Measurements from ENCODE around the gene NOC2L.

DNA sequence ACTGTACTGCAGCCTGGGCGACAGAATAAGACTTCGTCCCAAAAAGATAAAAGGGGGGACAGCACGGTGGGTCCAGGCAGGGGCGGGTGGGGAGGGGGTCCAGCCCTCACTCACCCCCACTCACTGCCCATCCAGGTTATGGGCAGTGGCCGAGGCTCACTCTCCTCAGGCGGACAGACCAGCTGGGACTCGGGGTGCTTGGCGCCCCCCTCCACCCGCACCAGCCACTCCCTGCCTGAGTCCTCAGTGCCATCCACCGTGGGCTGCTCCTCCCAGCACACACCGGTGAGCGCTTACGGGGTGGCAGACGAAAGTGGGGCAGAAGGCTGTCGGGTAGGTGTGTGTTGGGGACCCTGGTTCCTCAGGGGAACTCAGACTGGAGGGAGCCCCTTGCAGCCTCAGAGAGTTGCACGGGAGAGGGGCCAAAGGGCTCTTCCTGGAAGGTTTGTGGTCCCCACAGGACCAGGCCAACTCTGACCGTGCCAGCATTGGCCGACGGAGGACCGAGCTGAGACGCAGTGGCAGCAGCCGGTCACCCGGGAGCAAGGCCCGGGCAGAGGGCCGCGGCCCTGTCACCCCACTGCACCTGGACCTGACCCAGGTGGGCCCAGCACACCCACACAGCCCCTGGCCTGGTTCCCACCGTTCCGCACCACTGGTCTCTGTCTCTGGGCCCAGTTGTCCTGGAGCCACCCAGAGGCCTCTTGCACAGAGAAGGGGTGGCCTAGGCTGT lies 13.8 kb upstream of the NOC2L start:
- TF ChIP-seq POLR2A (IDR thresholded peaks at IDR 0.05): no peak
- TF ChIP-seq, protein P1, sequence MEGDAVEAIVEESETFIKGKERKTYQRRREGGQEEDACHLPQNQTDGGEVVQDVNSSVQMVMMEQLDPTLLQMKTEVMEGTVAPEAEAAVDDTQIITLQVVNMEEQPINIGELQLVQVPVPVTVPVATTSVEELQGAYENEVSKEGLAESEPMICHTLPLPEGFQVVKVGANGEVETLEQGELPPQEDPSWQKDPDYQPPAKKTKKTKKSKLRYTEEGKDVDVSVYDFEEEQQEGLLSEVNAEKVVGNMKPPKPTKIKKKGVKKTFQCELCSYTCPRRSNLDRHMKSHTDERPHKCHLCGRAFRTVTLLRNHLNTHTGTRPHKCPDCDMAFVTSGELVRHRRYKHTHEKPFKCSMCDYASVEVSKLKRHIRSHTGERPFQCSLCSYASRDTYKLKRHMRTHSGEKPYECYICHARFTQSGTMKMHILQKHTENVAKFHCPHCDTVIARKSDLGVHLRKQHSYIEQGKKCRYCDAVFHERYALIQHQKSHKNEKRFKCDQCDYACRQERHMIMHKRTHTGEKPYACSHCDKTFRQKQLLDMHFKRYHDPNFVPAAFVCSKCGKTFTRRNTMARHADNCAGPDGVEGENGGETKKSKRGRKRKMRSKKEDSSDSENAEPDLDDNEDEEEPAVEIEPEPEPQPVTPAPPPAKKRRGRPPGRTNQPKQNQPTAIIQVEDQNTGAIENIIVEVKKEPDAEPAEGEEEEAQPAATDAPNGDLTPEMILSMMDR (IDR thresholded peaks at IDR 0.05): no peak
